ENCODE measurements around the gene SMPD4.

GRCh38 chr2:130160131-130160530 is 21.3 kb downstream of the SMPD4 start:
- TF ChIP-seq POLR2A (IDR thresholded peaks at IDR 0.05; ENCODE audit: low read length) (no peak), GATA1 (IDR thresholded peaks at IDR 0.05; ENCODE audit: low read depth, low read length) (no peak)
